Activated CD8-positive, alpha-beta memory T cell treated with anti-CD3 and anti-CD28 coated beads, Interleukin-2, amount 50 U/mL, for 24 hours (primary cell): ENCODE measurements around the gene SLC38A10.

ENCODE experiments used
- DNase-seq: peaks from one replicate; pipeline ENCODE4 v3.0.0-alpha.2; 2020; ENCODE audit errors: extremely low read depth

SLC38A10 gene

GRCh38 chr17:81254955-81255717 is 40.0 kb downstream of the SLC38A10 start:
- no peak for DNase-seq

GRCh38 chr17:81253358-81254131 is 41.6 kb downstream of the SLC38A10 start:
- DNase-seq, result no peak

GRCh38 chr17:81252987-81253329 is 42.1 kb downstream of the SLC38A10 start:
- DNase-seq, result no peak

- no peak for DNase-seq
These were observed 42.7 kb downstream of the SLC38A10 start for GRCh38 chr17:81252326-81252986.

GRCh38 chr17:81251709-81252301 is 43.3 kb downstream of the SLC38A10 start:
- DNase-seq, result no peak

- DNase-seq, result no peak
These were observed 43.9 kb downstream of the SLC38A10 start for GRCh38 chr17:81251094-81251708.

- no peak for DNase-seq
These were observed 44.6 kb downstream of the SLC38A10 start for GRCh38 chr17:81250286-81251093.

GRCh38 chr17:81249223-81250040 is 45.7 kb downstream of the SLC38A10 start:
- no peak for DNase-seq

GRCh38 chr17:81248649-81249048 is 46.5 kb downstream of the SLC38A10 start:
- DNase-seq, result no peak

- no peak for DNase-seq
These were observed 47.6 kb downstream of the SLC38A10 start for GRCh38 chr17:81247339-81247990.

- no peak for DNase-seq
These were observed 48.3 kb downstream of the SLC38A10 start for GRCh38 chr17:81246679-81247338.

GRCh38 chr17:81246343-81246670 is 48.8 kb downstream of the SLC38A10 start:
- no peak for DNase-seq

GRCh38 chr17:81245665-81246342 is 49.3 kb downstream of the SLC38A10 start:
- no peak for DNase-seq

- DNase-seq, result no peak
These were observed 50.0 kb downstream of the SLC38A10 start for GRCh38 chr17:81245024-81245664.

GRCh38 chr17:81244358-81245023 is 50.6 kb downstream of the SLC38A10 start:
- DNase-seq, result no peak

- no peak for DNase-seq
These were observed 51.8 kb downstream of the SLC38A10 start for GRCh38 chr17:81243333-81243664.

- DNase-seq, result no peak
These were observed 52.4 kb downstream of the SLC38A10 start for GRCh38 chr17:81242421-81243332.
